Measurements from ENCODE around the gene FUT1.
A peak's percentile ranks its signal among the peaks of the same experiment; 100 is the strongest.

- TF ChIP-seq ZNF274 (IDR thresholded peaks at IDR 0.05; ENCODE audit: borderline replicate concordance, extremely low read depth, low read length) (no peak), MAX (IDR thresholded peaks at IDR 0.05) (peak; percentile 78)
These were observed 44.0 kb downstream of the FUT1 start for GRCh38 chr19:48708471-48708870.

Measured in H1 (cell line).